ENCODE results near the gene BTG1. TPM values are rescaled to one million over a fixed set of nuclear protein-coding genes. Genes with fewer than 3 reads are reported as not detected.
A peak's percentile ranks its signal among the peaks of the same experiment; 100 is the strongest.

The BTG1 gene, protein sequence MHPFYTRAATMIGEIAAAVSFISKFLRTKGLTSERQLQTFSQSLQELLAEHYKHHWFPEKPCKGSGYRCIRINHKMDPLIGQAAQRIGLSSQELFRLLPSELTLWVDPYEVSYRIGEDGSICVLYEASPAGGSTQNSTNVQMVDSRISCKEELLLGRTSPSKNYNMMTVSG
- 4.8 and 6.2 TPM in 2 replicates for total RNA-seq (2014; rRNA removed; shearing (Covaris generic))

DNA sequence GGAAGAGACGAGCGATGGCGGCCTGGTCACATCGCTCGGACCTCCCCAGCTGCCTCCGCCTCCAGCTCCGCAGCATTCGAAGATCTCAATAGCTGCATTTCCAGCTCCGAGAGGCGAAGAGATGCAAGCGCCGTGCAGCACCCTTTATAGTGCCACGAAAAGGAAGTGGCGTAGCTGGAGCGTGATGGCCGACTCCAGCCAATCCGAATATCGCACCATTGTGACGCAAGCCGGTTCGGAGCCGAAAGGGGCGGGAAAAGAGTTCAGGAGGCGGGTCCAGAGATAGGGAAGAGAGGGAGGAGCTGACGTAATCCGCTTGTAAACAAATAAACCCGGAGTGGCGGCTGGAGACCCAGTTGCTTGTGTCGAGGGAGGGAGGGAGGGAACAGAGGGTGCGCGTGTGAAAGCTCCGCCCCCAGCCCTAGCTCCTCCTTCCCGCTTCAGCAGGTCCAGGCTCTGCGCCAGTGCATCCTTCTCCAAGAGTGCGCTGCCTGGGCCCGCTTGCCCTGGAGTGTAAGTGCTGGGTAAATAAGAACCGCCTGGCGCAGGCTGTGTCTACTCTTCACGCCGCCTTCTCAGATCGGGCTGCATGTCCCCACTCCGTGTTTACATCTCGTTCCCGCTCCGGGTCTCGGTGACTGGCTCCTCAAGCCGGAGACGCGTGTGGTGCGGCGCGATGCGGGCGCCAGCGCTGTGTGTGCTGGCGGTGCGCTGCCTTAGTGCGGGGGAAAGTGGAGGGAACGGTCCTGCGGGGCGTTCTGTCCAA, at the start of gene BTG1:
BTG1 (minus strand) TSS at position 116 of the 766 bp plus-strand sequence. CDS start 311 bp downstream, outside the sequence.
- Histone ChIP-seq H3K36me3 (peaks cover 46% of the 10 kb centered on the region), H3K27me3 (replicated peaks) (no peaks in the 10 kb centered on the region), H3K4me3 (peak within 1 kb of the TSS; percentile 84), H3K4me1 (replicated peaks) (peaks cover 26% of the 10 kb centered on the region), H3K27ac (peak within 1 kb of the TSS; percentile 80), H3K9me3 (replicated peaks) (no peaks in the 10 kb centered on the region)
- DNase-seq (ENCODE audit: low read depth in 1 of 2, low spot score in 2 of 2) = peak; percentile 99

DNA sequence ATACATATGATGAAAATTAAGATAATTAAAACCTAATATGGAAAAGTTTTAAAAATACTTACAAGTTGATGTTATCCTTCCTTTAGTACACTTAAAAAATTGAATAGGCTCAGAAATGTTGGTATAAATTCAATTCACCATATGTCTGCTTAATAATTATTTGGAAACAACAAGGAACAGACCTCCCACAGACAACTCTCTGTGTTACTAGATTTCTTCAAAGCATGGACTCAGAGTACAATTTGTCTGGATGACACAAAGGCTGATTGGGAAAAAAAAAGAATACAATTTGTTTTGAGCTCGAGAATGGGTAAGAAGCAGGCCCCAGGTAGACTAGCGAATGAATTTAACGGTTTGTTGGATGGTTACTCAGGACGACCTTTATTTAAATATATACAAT, 48.9 kb upstream of the BTG1 start:
- no peaks in the 10 kb centered on the region for H3K27me3 ChIP-seq (replicated peaks)
- no peak overlapping the region for H3K4me3 ChIP-seq
- no peaks in the 10 kb centered on the region for H3K4me1 ChIP-seq (replicated peaks)
- no peaks in the 10 kb centered on the region for H3K36me3 ChIP-seq
- H3K27ac ChIP-seq = no peak overlapping the region
- H3K9me3 ChIP-seq (replicated peaks) = no peaks in the 10 kb centered on the region
- no peak for DNase-seq (ENCODE audit: low read depth in 1 of 2, low spot score in 2 of 2)

DNA sequence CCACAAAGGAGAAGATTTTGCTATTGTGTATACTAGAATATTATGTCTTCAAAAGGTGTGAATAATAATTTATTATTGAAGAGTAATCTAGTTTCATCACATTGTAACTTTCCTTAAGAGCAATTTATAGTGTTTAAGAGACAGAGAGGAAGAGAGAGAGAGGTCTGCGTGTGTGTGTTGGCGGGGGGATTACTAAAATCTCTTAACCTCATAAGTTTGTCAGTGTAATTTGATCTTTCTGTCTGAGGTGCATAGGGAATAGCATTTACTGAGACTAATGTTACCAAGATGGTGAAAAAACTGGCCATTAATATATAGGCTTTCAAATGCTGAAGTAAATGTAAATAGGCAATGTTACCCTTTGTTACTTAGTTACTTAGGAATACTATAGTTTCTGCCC, 48.2 kb upstream of the BTG1 start:
- H3K27ac ChIP-seq = no peak overlapping the region
- no peak overlapping the region for H3K4me3 ChIP-seq
- no peaks in the 10 kb centered on the region for H3K9me3 ChIP-seq (replicated peaks)
- DNase-seq (ENCODE audit: low read depth in 1 of 2, low spot score in 2 of 2) = no peak
- no peaks in the 10 kb centered on the region for H3K4me1 ChIP-seq (replicated peaks)
- H3K36me3 ChIP-seq = no peaks in the 10 kb centered on the region
- no peaks in the 10 kb centered on the region for H3K27me3 ChIP-seq (replicated peaks)

DNA sequence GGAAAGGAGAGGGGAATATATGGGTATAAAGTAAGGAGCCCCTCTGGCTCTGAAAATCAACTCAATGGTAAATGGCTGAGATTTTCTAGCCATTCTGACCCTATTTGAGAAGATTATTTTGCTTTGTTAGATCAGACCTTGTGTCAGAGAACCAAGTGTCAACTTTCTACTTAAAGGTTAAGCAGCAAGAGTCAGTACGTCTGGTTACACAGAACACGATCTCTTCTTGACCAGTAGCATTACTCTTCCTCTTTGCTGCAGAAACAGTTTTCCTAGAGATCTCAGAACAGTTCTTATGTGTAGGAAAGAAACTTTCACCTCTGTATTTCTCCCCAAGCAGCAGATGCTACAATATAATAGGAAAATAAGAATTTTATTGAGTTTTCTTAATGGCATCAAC, 47.4 kb upstream of the BTG1 start:
- no peak for DNase-seq (ENCODE audit: low read depth in 1 of 2, low spot score in 2 of 2)
- Histone ChIP-seq H3K27ac (no peak overlapping the region), H3K9me3 (replicated peaks) (no peaks in the 10 kb centered on the region), H3K4me1 (replicated peaks) (no peaks in the 10 kb centered on the region), H3K4me3 (no peak overlapping the region), H3K27me3 (replicated peaks) (no peaks in the 10 kb centered on the region), H3K36me3 (no peaks in the 10 kb centered on the region)

DNA sequence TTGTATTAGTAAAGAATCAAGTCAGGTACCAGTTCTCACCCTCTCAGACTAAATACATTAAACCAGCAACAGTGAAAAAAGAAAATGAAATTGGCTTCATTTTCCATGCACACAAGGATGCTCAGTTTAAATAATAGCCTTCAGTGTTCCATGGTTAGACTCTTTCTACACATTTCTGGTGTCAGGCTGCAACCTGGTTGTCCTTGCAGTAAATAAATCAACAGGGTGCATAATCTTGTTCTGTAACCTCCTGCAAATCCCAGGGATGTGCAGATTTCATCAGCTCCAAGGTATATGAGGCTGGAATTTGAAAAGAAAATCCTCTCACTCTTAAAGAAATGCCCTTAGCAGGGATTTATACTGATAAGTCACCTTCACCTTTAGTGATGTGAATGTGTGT, 46.7 kb upstream of the BTG1 start:
- Histone ChIP-seq H3K27me3 (replicated peaks) (no peaks in the 10 kb centered on the region), H3K4me1 (replicated peaks) (no peaks in the 10 kb centered on the region), H3K9me3 (replicated peaks) (no peaks in the 10 kb centered on the region), H3K36me3 (no peaks in the 10 kb centered on the region), H3K4me3 (no peak overlapping the region), H3K27ac (no peak overlapping the region)
- DNase-seq (ENCODE audit: low read depth in 1 of 2, low spot score in 2 of 2) = no peak

DNA sequence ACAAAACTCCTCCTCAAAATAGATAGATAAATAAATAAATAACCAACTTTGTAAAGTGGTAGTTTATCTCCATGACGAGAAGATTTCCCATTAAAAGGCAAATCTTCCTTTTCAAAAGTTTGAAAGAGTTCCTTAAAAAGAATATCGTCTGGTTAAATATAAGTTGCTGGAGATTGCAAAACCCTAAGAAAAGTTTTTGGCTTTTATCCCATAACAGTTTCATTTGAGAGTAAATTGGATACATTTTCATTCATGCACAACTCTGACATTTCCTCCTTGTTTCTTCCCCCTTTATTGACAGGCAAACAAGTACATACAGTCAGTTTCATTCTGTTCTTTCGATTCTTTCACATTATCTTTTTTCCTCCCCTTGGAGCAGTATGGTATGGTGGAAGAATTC, 45.4 kb upstream of the BTG1 start:
- DNase-seq (ENCODE audit: low read depth in 1 of 2, low spot score in 2 of 2) = no peak
- H3K27me3 ChIP-seq (replicated peaks) = no peaks in the 10 kb centered on the region
- H3K27ac ChIP-seq = no peak overlapping the region
- no peak overlapping the region for H3K4me3 ChIP-seq
- no peaks in the 10 kb centered on the region for H3K4me1 ChIP-seq (replicated peaks)
- H3K36me3 ChIP-seq = no peaks in the 10 kb centered on the region
- no peaks in the 10 kb centered on the region for H3K9me3 ChIP-seq (replicated peaks)

DNA sequence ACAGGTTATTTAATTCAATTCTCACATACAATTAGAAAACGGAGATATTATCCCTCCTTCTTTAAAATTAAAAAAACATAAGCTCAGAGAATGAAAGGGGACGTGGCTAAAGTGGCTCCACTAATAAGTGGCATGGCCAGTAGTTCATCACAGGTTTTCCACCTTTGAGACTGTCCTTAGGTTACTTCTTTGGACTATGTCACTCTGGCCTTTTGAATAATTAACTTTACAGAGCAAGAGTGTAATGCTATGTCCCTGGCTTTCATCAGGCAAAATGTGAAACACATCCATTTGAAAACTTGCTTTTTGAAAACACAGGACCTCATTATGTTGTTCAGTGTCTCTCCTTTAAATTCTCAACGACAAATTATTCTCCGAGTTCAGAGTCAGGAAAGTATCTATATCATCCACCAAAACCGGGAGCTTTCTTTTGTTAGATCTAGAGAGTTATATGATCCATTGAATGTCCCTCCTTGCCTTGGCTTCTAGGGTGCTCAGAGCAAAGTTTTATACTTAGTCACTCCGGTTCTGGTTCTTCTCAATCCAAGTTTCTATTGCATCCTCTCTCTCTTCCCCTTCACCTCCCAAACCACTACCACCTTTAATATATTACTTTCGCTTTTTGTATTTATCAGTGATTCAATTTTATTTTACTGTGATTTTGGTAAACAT, 43.0 kb upstream of the BTG1 start:
- H3K4me1 ChIP-seq (replicated peaks) = no peaks in the 10 kb centered on the region
- no peaks in the 10 kb centered on the region for H3K36me3 ChIP-seq
- no peak for DNase-seq (ENCODE audit: low read depth in 1 of 2, low spot score in 2 of 2)
- H3K4me3 ChIP-seq = no peak overlapping the region
- no peaks in the 10 kb centered on the region for H3K27me3 ChIP-seq (replicated peaks)
- no peaks in the 10 kb centered on the region for H3K9me3 ChIP-seq (replicated peaks)
- no peak overlapping the region for H3K27ac ChIP-seq

DNA sequence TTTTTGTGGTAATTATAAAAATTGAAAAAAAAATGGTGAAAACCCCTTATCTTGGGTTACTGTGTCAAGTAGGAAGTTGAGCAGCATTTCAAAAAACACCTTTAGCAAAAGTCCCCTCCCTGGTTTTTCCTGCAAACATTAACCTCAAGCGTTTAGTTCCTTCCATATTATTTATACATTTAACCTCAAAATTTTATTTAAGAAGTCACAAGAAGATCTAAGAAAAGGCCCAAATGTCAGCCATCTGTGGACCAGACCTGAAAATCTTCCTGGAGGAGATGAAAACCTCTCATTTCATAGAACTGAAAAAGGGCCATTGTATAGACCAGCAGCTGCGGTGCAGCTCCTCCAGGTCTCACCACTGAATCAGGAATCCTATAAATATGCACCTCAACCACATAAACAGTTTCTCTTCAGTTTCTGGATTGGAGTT, 40.4 kb upstream of the BTG1 start:
- Histone ChIP-seq H3K27ac (no peak overlapping the region), H3K36me3 (no peaks in the 10 kb centered on the region), H3K4me3 (no peak overlapping the region), H3K4me1 (replicated peaks) (no peaks in the 10 kb centered on the region), H3K27me3 (replicated peaks) (no peaks in the 10 kb centered on the region), H3K9me3 (replicated peaks) (no peaks in the 10 kb centered on the region)
- no peak for DNase-seq (ENCODE audit: low read depth in 1 of 2, low spot score in 2 of 2)

DNA sequence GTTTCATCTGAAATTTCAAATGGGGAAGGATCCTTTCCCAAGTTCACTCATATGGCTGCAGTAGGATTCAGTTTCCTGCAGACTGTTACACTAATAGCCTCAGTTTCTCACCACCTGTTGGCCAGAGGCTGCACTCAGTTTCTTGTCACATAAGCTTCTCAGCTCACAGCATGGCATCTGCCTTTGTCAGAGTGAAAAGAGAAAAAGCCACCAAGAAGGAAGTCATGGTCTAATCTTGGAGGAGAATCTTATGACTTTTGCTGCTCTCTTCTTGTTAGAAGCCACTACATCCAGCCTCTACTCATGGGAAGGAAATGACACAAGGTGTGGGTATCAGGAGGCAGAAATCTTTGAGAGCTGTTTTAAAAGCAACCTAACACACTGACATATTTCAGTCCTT, 39.4 kb upstream of the BTG1 start:
- DNase-seq (ENCODE audit: low read depth in 1 of 2, low spot score in 2 of 2) = no peak
- Histone ChIP-seq H3K27me3 (replicated peaks) (no peaks in the 10 kb centered on the region), H3K4me1 (replicated peaks) (no peaks in the 10 kb centered on the region), H3K4me3 (no peak overlapping the region), H3K9me3 (replicated peaks) (no peaks in the 10 kb centered on the region), H3K36me3 (no peaks in the 10 kb centered on the region), H3K27ac (no peak overlapping the region)

DNA sequence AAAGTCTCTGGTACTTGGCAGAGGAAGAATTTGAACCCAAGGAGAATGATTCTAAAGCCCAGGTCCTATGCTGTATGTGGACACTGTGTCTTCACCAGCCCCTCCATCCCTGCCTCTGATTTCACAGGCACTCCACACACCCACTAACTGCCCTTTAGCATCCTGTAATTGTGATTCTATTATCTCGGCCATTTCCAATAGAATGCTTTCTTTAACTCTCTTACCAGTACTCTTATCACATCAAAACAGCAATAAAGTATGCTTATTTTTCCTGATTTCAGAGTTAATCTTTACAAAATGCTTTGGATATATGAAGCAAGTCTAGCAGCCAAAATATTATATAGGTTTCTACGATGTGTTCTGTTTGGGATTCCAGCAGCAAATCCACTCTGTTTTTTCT, 37.9 kb upstream of the BTG1 start:
- Histone ChIP-seq H3K27me3 (replicated peaks) (no peaks in the 10 kb centered on the region), H3K27ac (no peak overlapping the region), H3K4me3 (no peak overlapping the region), H3K4me1 (replicated peaks) (no peaks in the 10 kb centered on the region), H3K36me3 (no peaks in the 10 kb centered on the region), H3K9me3 (replicated peaks) (no peaks in the 10 kb centered on the region)
- no peak for DNase-seq (ENCODE audit: low read depth in 1 of 2, low spot score in 2 of 2)

DNA sequence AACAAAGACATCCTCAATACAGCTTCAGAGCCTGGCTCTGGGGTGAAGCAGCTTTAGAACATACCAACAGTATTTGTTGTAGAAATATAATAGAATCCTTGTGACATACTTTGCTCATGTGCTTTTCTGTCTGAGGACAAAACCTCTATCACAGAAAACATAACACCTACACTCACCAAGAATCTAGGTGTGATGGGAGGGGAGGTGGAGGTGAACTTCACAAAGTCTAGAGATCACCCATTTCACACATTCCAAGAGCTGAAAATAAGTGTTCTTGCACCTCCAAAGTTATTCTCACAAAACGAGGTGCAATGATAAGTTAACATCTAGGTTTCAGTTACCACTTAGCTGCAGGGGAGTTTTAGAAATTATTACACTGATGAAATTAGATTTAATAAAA, 32.7 kb upstream of the BTG1 start:
- Histone ChIP-seq H3K4me3 (no peak overlapping the region), H3K36me3 (no peaks in the 10 kb centered on the region), H3K27me3 (replicated peaks) (0 out of 2 replicates have a peak, but pooled peaks cover 3% of the 10 kb centered on the region), H3K4me1 (replicated peaks) (no peaks in the 10 kb centered on the region), H3K9me3 (replicated peaks) (0 out of 2 replicates have a peak, but pooled peaks cover 4% of the 10 kb centered on the region), H3K27ac (no peak overlapping the region)
- no peak for DNase-seq (ENCODE audit: low read depth in 1 of 2, low spot score in 2 of 2)

DNA sequence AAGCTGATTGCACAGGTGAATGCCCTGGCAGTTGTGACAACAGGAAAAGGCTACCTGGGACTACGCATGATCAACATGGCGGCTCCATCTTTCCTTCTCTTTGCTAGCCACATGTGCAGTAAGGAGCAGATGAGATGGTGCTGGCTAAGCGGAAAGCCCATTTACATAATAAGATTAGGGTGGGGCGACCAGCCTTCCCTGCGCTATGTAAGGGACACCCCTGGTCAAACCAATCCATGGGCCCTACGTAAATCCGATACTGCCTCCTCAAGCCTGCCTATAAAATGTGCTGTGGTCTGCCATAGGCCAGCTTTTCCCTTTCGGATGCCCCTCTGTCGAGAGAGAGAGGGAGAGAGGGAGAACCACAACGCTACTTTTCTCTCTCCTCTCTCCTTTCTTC, 31.0 kb upstream of the BTG1 start:
- H3K4me1 ChIP-seq (replicated peaks) = no peaks in the 10 kb centered on the region
- no peaks in the 10 kb centered on the region for H3K36me3 ChIP-seq
- no peak overlapping the region for H3K27ac ChIP-seq
- 0 out of 2 replicates have a peak, but pooled peaks cover 3% of the 10 kb centered on the region for H3K27me3 ChIP-seq (replicated peaks)
- H3K4me3 ChIP-seq = no peak overlapping the region
- no peak for DNase-seq (ENCODE audit: low read depth in 1 of 2, low spot score in 2 of 2)
- H3K9me3 ChIP-seq (replicated peaks) = 0 out of 2 replicates have a peak, but pooled peaks cover 4% of the 10 kb centered on the region

DNA sequence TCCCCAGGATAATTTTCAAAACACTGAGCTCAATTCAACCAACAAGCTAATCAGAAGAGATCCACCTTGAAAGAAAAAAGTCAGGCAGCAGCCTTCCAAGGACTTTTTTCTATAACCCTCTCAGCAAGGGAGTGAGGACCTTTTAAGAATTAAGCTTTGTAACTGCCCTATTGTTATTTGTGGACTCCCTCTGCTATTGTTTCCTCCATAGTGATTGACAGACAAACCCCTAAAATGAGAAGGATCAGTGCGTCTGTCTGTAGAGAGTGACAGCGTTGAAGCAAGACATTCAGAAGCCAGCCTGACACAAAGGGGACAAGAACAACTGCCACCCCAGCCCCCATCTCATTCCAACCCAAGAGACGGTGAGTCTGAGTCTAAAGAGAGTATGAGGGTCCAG, 30.3 kb upstream of the BTG1 start:
- Histone ChIP-seq H3K9me3 (replicated peaks) (0 out of 2 replicates have a peak, but pooled peaks cover 4% of the 10 kb centered on the region), H3K4me1 (replicated peaks) (no peaks in the 10 kb centered on the region), H3K27me3 (replicated peaks) (0 out of 2 replicates have a peak, but pooled peaks cover 3% of the 10 kb centered on the region), H3K36me3 (no peaks in the 10 kb centered on the region), H3K27ac (no peak overlapping the region), H3K4me3 (no peak overlapping the region)
- DNase-seq (ENCODE audit: low read depth in 1 of 2, low spot score in 2 of 2) = no peak

DNA sequence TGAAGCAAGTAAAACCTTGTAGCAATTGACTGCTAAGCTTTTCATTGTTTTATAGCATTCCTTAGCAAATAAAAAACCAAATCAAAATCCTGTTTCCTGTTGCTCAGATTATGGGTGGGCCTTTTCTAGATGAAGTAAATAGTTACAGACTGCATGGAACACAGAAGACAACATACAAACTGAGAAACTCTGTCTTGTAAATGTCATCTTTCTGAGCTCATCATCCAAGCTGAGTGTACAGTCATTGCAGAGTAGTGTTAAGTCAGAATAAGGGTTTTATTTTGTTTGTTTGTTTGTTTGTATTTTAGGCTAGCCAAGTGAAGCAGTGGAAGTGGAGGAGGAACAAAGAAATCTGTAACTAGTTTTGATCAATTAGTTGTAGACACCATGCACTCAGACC, 24.4 kb upstream of the BTG1 start:
- Histone ChIP-seq H3K9me3 (replicated peaks) (0 out of 2 replicates have a peak, but pooled peaks cover 4% of the 10 kb centered on the region), H3K36me3 (no peaks in the 10 kb centered on the region), H3K4me3 (no peak overlapping the region), H3K27me3 (replicated peaks) (0 out of 2 replicates have a peak, but pooled peaks cover 3% of the 10 kb centered on the region), H3K4me1 (replicated peaks) (no peaks in the 10 kb centered on the region), H3K27ac (no peak overlapping the region)
- no peak for DNase-seq (ENCODE audit: low read depth in 1 of 2, low spot score in 2 of 2)

Data from SJSA1 (cell line).